Osteoblast (primary cell): Measurements from ENCODE around the gene SNX20. TPM values are rescaled to one million over a fixed set of nuclear protein-coding genes. Genes with fewer than 3 reads are reported as not detected.

Source experiments
- DNase-seq: peaks from one replicate; pipeline ENCODE4 v3.0.0; 2011; ENCODE audit warnings: low spot score, mixed read lengths; ENCODE audit not compliant: insufficient read length; ENCODE audit errors: missing footprints
- H2AFZ ChIP-seq: 2 replicates; pipeline ENCODE4 v1.6.0; 2011; ENCODE audit warnings: mild to moderate bottlenecking, low read length
- H3K27ac ChIP-seq: 2 replicates; pipeline ENCODE4 v1.5.1; 2011; ENCODE audit warnings: mild to moderate bottlenecking, low read depth, low read length, moderate library complexity
- H3K27me3 ChIP-seq: 2 replicates; pipeline ENCODE4 v1.6.0; 2012; ENCODE audit warnings: mild to moderate bottlenecking, control low read depth, inconsistent platforms, low read length, moderate library complexity; ENCODE audit not compliant: insufficient read depth
- H3K36me3 ChIP-seq: 2 replicates; pipeline ENCODE4 v1.5.1; 2011; ENCODE audit warnings: mild to moderate bottlenecking, low read length, control low read depth, moderate library complexity; ENCODE audit not compliant: insufficient read depth
- H3K4me1 ChIP-seq: 2 replicates; pipeline ENCODE4 v1.5.1; 2011; ENCODE audit warnings: mild to moderate bottlenecking, low read length, control low read depth, moderate library complexity; ENCODE audit not compliant: insufficient read depth
- H3K4me2 ChIP-seq: 2 replicates; pipeline ENCODE4 v1.6.0; 2011; ENCODE audit warnings: mild to moderate bottlenecking, low read length; ENCODE audit not compliant: insufficient read depth
- H3K4me3 ChIP-seq: fragments of 200-600 bp; sonication (generic); 3 replicates; pipeline ENCODE4 v1.5.1; 2012; ENCODE audit warnings: mild to moderate bottlenecking, low read length, inconsistent platforms; ENCODE audit not compliant: insufficient read depth
- H3K79me2 ChIP-seq: 2 replicates; pipeline ENCODE4 v1.6.0; 2012; ENCODE audit warnings: mild to moderate bottlenecking, low read length, control low read depth, inconsistent platforms; ENCODE audit not compliant: insufficient read depth
- H3K9me3 ChIP-seq: 2 replicates; pipeline ENCODE4 v1.5.1; 2011; ENCODE audit warnings: low read depth, low read length, control low read depth
- H4K20me1 ChIP-seq: 2 replicates; pipeline ENCODE4 v1.6.0; 2012; ENCODE audit warnings: mild to moderate bottlenecking, low read length, control low read depth; ENCODE audit not compliant: insufficient read depth
- CTCF ChIP-seq: IDR thresholded peaks from 2 replicates; pipeline ENCODE4 v1.5.1; 2011; ENCODE audit warnings: mild to moderate bottlenecking, low read depth, low read length, moderate library complexity; ENCODE audit errors: extremely low read depth
- total RNA-seq: library from RNA; depleted of rRNA; stranded (reverse); fragments of >200 nt; gene quantifications from 2 replicates; pipeline ENCODE4 v1.2.3, GENCODE V29; 2012

The SNX20 gene
- total RNA-seq, 1 donor = not detected

GRCh38 chr16:50709061-50709684 lies 28.1 kb upstream of the SNX20 start:
- no peak overlapping the region for H3K4me3 ChIP-seq
- H3K79me2 ChIP-seq = no peaks in the 10 kb centered on the region
- no peaks in the 10 kb centered on the region for H4K20me1 ChIP-seq
- no peak for DNase-seq
- no peaks in the 10 kb centered on the region for H3K4me1 ChIP-seq
- TF ChIP-seq CTCF = no peak
- no peaks in the 10 kb centered on the region for H3K9me3 ChIP-seq
- no peak overlapping the region for H3K4me2 ChIP-seq
- peaks cover 3% of the 10 kb centered on the region for H3K27me3 ChIP-seq
- H3K36me3 ChIP-seq = no peaks in the 10 kb centered on the region
- no peak overlapping the region for H3K27ac ChIP-seq
- no peak overlapping the region for H2AFZ ChIP-seq

GRCh38 chr16:50708373-50709060 lies 27.4 kb upstream of the SNX20 start:
- Histone ChIP-seq H2AFZ (no peak overlapping the region), H3K4me2 (no peak overlapping the region), H3K27ac (no peak overlapping the region), H3K36me3 (no peaks in the 10 kb centered on the region), H3K27me3 (peaks cover 3% of the 10 kb centered on the region), H3K4me1 (no peaks in the 10 kb centered on the region), H4K20me1 (no peaks in the 10 kb centered on the region), H3K9me3 (peaks cover 3% of the 10 kb centered on the region), H3K79me2 (no peaks in the 10 kb centered on the region), H3K4me3 (no peak overlapping the region)
- no peak for TF ChIP-seq CTCF
- DNase-seq = no peak

DNA sequence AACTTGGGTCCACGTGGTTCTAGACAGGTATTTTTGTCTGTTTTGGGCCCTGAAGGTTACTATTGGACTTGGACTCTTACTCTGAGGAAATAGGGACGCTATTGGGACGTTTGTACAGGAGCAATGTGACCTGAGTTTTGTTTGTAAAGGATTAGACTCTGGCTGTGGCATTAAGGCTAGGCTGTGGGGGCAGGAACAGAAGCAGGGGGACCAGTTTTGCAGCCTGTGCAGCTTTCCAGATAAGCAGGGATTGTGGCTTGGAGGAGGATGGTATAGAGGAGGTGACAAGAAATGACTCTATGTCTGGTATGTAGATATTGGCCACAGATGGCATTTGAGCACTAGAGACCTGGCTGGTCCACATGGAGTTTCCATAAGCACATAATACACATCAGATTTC lies 25.1 kb upstream of the SNX20 start:
- TF ChIP-seq CTCF = no peak
- DNase-seq = no peak
- H3K27me3 ChIP-seq = peaks cover 3% of the 10 kb centered on the region
- no peak overlapping the region for H3K4me3 ChIP-seq
- H3K4me2 ChIP-seq = no peak overlapping the region
- no peaks in the 10 kb centered on the region for H4K20me1 ChIP-seq
- H3K9me3 ChIP-seq = peaks cover 3% of the 10 kb centered on the region
- H2AFZ ChIP-seq = no peak overlapping the region
- no peaks in the 10 kb centered on the region for H3K36me3 ChIP-seq
- H3K79me2 ChIP-seq = no peaks in the 10 kb centered on the region
- H3K4me1 ChIP-seq = no peaks in the 10 kb centered on the region
- H3K27ac ChIP-seq = no peak overlapping the region

DNA sequence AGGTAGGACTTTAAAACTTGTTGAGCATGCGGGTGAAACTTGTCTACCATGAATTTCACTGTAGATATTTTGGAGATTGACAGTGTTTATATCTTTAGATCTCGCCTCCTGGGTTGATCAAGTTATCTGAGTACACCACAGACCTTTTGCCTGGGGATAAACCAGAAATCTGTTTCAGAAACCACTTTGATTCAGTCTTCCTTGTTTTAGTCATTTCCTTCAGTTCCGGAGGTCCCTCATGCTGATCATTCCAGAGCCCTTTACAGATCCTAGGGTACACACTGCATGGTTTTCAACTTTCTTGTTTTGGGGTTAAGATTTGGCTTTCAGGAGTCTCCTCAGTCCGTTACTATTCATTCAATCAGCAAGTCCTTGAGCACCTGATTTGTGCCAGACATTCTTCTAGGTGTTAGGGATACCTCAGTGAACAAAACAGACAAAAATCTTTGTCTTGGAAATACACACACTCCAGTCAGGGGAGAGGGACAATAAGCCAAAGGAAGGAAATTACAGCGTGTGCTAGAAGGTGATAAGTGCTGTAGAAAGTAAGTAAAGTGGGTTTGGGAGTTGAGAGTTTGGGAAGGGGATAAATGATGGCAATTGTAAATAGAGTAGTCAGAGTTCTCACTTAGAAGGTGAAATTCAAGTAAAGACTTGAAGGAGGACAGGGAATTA lies 24.5 kb upstream of the SNX20 start:
- DNase-seq = no peak
- no peak overlapping the region for H3K27ac ChIP-seq
- no peaks in the 10 kb centered on the region for H3K79me2 ChIP-seq
- H3K9me3 ChIP-seq = peaks cover 3% of the 10 kb centered on the region
- H3K4me1 ChIP-seq = no peaks in the 10 kb centered on the region
- H3K4me3 ChIP-seq = no peak overlapping the region
- peaks cover 3% of the 10 kb centered on the region for H3K27me3 ChIP-seq
- H3K36me3 ChIP-seq = no peaks in the 10 kb centered on the region
- TF ChIP-seq CTCF = no peak
- H2AFZ ChIP-seq = no peak overlapping the region
- no peaks in the 10 kb centered on the region for H4K20me1 ChIP-seq
- no peak overlapping the region for H3K4me2 ChIP-seq
